SK-N-SH treated with all-trans-retinoic acid at 6 μM for 48 hours (cell line): ENCODE data around the gene MAP1B.

Source experiments
- OSR1 ChIP-seq: fragments of 250-450 bp; sonication (Bioruptor Pico); IDR thresholded peaks from 2 replicates; pipeline ENCODE4 v1.8.0; 2022; ENCODE audit warnings: moderate library complexity, mild to moderate bottlenecking, inconsistent platforms
- RARB ChIP-seq: fragments of 250-450 bp; sonication (Bioruptor Pico); IDR thresholded peaks from 2 replicates; pipeline ENCODE4 v1.8.0; 2021; ENCODE audit warnings: mild to moderate bottlenecking, moderate library complexity
- SNAI2 ChIP-seq: fragments of 250-450 bp; sonication (Bioruptor Pico); IDR thresholded peaks from 2 replicates; pipeline ENCODE4 v1.5.0; 2020; ENCODE audit warnings: mild to moderate bottlenecking, moderate library complexity
- TOX ChIP-seq: fragments of 250-450 bp; sonication (Bioruptor Pico); IDR thresholded peaks from 2 replicates; pipeline ENCODE4 v1.8.0; 2021; ENCODE audit warnings: mild to moderate bottlenecking, moderate library complexity, borderline replicate concordance
- ZFP3 ChIP-seq: fragments of 250-450 bp; sonication (Bioruptor Pico); IDR thresholded peaks from 2 replicates; pipeline ENCODE4 v1.5.0; 2020; ENCODE audit warnings: mild to moderate bottlenecking, moderate library complexity
- ZFP30 ChIP-seq: fragments of 450-650 bp; formaldehyde crosslinking; IDR thresholded peaks from 2 replicates; pipeline ENCODE4 v1.5.0; 2022; ENCODE audit warnings: mild to moderate bottlenecking, moderate library complexity

GRCh38 chr5:72172786-72173185, 65.5 kb downstream of the MAP1B start:
- TF ChIP-seq TOX (CRISPR knock-in tag) = no peak
- no peak for TF ChIP-seq ZFP30 (CRISPR knock-in tag)
- no peak for TF ChIP-seq SNAI2
- no peak for TF ChIP-seq OSR1 (CRISPR knock-in tag)
- TF ChIP-seq ZFP3 (CRISPR knock-in tag) = no peak
- no peak for TF ChIP-seq RARB (CRISPR knock-in tag)
